ENCODE data around the gene SCN1A. TPM values are rescaled to one million over a fixed set of nuclear protein-coding genes. Genes with fewer than 3 reads are reported as not detected.
A peak's percentile ranks its signal among the peaks of the same experiment; 100 is the strongest.

SCN1A gene
- total RNA-seq, 1 donor from 2014 or later = not detected

DNA sequence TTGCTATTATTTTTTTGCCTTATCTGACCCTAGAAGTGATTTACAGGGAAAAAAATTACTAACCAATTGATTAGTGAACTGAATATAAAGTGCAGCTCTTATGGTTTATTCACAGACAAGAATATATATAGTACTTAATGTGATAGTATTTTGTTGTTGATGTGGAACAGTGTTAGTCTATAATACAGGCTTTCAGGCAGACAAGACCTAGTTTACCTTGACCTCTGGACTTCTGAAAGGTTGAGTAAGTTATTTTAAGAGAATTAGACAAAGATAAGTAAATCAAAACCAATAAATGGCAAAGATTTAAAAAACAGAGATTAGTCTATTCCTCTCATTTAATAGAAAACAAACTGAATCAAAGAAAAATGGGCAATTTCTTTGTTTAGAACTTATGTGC lies 46.0 kb downstream of the SCN1A start:
- no peak for DNase-seq (ENCODE audit: low read depth in 2 of 2)

DNA sequence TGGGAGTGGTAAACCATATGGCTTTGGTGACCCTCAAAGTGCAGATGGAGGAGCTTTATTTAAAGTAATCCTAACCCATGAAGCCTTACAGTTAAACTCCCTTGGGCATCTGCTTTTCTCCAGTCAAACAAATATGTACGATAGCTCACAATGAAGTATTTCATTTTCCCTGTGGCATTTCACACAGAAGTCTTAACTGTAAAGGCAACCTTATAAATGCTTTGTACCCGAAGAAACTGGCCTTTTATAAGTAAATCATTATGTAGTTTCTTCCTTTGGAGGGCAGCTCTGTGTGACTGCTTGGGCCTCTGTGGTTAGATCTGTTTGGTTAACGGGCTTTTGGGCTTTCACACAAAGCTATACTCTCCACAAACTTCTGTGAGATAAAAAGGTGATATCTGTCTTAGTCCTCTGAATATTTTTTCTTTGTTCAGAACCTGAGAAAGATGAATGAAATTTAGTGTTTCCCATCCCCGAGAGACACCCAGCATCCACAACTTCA lies 46.6 kb downstream of the SCN1A start:
- DNase-seq (ENCODE audit: low read depth in 2 of 2) = no peak

DNA sequence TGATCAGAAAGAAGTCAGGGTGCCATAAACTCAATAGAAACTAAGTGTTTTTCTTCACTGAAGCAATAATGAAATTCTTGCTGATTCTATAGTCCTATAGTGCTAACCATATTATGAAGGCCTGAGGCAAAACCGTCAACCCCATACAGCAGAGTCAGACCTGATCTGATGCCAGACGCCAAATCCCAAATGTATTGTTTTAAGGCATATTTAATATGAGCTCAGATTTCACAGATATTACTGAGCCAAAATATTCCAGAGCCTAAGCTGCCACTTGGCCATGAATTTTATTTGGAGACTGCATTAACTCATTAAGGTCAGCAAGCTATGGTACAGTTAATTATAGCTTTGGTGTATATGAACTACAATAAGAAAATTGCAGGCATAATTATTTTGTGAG lies 53.4 kb downstream of the SCN1A start:
- DNase-seq (ENCODE audit: low read depth in 2 of 2) = no peak

DNA sequence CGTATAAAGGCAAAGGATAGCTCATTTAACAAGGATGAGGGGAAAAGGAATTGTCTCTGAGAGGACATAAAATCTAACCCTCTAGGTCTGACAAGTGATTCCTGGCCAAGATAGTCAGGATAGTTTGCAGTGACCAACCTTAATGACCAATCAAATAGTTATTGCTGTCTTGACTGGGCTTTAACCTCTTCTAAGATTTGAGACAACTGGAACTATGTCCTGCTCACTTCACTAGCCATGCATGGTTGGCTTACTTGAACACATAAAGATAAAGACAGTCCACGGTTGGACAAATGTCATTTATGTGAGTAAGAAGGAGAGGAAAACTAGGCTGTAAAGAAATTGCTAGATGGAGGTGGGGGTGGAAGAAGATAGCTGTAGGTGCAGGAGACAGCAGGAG lies 53.8 kb downstream of the SCN1A start:
- DNase-seq (ENCODE audit: low read depth in 2 of 2) = no peak

DNA sequence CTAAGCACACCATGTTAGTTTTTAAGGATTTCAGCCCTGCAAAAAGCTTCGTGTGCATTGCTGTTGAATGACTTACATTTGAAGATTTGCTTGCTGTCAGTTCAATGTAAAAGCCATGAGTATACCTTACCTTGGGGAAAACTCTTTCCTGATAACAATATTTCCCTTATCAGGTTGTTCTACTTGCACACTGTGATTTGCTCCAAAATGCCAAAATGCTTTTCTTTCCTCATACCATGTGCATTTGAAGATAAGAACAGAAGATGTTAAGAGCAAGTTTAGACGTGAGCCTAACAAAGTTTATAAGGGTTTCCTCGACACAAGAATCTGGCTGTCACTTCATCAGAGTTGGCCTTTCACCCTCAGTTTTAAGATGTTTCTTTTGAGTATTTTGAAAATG lies 57.6 kb downstream of the SCN1A start:
- DNase-seq (ENCODE audit: low read depth in 2 of 2) = no peak

DNA sequence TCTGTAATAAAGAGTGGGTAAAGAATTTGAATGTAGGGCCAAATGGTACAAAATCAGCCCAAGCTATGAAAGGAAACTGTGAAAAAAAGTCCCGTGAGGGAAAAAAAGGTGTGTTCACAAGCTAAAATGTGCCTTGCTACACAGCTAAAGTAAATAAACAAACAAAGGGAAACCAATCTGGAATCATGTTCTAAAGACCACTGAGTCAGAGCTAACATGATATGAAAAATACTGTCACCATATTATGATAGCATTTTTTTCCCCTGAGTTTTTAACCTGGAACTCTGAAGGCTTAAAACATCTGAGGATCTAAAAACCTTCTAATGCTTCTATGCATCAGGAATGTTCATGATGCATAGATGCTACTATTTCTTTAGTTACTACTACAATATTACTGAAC lies 58.8 kb downstream of the SCN1A start:
- DNase-seq (ENCODE audit: low read depth in 2 of 2) = peak in 1 of 2 donors; percentile 44

DNA sequence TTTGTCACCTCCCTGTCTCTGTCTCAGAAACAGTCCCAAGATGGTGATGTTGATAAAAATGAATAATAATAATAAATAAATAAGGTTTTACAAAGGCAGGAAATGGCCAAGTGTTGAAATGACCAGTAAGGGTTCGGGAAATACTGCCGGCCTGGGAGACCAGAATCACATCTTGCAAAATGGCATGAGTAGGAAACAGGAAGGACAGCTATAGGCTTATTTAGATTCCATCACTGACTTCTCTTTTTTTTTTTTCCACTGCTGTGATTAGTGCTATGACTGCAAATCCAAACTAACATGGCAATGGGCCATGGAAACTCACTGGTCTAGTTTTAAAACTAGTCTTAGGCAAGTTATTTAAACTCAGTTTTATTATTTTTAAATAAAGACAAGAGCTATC lies 60.6 kb downstream of the SCN1A start:
- peak; percentile 47 to 71 for DNase-seq (ENCODE audit: low read depth in 2 of 2)

DNA sequence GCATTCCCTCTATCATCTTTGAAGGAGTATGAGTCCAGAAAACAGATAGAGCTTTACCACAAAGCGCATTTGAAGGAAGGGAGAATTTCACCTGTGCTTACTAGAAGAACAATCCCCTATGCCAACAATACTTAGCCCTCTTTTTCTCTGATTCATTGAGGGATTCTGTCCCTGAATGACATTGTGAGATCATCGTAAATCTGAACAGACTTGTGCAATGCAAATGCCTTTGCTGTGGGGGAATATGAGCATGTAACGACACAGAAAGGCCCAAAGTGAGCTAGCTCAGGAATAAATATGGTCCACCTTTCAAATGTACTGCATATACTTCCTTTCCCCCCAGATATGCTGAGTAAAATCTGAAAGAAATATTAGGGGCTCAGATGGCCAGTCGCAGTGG lies 67.6 kb downstream of the SCN1A start:
- DNase-seq (ENCODE audit: low read depth in 2 of 2) = no peak

DNA sequence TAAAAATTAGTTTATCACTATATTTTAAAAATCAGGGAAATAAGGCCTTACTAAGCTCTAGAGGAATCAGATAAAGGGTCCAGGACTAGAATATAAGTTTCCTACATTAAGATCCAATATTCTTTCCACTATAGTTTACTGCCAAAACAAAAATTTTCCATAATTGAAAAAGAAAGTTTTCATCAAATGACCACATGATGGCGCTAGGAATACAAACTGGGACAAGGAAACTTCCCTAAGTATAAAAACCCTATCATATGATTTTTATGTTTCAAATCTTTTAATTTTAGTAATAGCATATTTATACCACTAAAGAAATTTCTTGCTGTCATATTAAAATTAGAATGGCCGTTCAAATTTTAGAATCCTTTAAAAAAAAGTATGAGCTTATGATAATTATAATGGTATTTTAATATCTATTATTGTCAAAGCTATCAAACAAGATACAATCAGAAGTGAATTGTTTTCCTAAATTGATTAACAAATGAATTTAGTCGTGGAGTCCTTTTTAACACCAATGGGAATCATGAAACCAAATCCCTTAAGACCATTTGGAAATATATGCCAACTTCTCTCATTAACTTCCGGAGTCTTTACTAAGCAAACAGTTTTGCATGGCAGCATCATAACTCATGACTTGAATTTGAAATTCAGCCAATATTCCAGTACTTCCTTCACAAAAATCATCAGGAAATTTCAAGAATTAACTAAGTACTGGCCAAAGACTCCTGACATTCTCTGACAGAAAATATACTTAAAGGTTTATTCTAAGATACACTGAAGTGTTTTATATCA lies 70.3 kb downstream of the SCN1A start:
- DNase-seq (ENCODE audit: low read depth in 2 of 2) = peak; percentile 79 to 82

DNA sequence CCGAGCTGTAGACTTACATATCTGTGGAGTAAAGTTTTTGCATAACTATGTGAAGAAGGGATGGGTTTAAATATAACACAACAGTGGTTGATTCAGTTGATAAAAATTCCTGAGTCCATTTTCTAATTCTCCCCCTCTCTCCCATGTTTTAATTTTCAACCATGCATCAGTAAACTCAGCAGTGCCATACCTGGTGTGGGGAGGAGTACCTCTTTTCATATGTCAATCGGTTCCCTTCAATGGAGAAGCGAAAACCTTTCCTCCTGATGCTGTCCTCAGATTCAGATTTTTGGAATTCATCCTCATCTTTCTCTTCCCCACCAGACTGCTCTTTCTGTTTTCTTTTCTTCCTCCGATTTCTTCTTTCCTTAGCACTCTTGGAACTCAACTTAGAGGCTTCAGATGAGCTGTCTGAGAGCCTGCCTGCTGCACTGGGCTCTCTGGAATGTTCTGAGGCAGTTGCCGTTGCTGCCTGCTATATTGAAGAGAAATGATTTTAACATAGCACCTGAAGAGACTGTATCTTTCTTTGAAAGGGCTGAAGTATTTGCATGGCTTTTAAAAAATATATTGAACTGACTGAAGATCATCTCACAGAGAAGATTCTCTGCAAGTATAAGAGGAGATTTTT lies 82.9 kb downstream of the SCN1A start:
- no peak for DNase-seq (ENCODE audit: low read depth in 2 of 2)

DNA sequence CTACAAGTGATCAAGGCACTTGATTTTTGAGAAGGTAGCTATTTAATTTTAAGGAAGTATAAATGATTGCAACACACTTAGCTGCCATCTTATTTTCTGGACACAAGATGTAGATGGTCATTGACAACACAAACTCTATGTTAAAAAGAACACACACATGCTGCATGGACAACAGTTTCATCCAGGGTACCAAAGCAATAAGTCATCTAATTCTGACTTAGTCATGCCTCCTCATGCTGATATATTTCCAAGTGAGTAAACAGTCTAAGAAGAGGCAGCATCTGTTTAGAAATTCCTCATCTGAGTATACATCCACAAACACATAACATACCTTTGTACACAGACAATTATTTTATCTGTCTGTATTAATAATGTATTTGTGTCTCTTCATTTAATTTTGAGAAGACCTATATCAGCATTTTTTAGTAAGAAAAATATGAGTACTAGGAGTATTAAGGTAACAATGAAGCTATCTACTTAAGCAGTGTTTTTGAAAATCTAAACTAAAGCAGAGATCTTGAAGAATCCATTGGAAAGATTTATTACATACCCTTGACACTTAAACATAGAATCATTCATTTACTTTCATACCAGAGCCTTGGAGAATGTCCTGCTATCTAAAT lies 84.9 kb downstream of the SCN1A start:
- DNase-seq (ENCODE audit: low read depth in 2 of 2) = no peak

DNA sequence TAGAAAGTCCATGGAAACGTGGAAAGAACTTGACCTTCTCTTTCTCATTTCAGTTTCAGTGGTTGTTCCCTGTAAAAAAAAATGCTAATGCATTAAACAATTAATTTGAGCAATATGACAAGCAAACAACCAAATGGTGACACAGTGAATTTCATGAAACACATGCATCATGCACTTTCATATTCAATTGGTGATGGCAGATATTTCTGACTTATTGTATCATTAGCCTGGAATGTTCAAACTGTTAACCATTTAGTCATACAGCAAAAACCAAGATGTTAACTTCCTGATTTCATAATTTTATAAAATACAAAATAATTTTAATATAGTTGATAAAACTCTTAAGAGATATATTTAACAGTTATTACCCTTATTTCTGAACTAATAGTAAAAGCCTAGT lies 85.5 kb downstream of the SCN1A start:
- DNase-seq (ENCODE audit: low read depth in 2 of 2) = no peak

DNA sequence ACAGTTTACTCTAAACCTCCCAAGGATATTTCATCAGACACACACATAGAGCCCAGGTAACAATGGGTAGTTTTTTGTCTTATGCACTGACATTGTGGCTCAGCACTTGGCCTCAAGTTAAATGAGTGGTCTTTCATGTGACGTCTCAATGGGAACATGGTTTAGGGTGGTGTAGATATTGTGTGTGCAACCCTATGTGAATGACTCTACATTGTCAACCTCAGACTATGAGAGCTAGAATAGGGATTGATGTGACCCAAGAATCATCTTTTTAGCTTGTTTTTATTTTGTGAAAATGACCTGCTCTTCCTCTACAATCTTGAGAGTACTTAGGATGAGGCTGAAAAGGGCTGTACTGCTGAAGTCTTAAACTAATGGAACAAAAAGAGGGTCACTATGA lies 86.2 kb downstream of the SCN1A start:
- DNase-seq (ENCODE audit: low read depth in 2 of 2) = no peak

DNA sequence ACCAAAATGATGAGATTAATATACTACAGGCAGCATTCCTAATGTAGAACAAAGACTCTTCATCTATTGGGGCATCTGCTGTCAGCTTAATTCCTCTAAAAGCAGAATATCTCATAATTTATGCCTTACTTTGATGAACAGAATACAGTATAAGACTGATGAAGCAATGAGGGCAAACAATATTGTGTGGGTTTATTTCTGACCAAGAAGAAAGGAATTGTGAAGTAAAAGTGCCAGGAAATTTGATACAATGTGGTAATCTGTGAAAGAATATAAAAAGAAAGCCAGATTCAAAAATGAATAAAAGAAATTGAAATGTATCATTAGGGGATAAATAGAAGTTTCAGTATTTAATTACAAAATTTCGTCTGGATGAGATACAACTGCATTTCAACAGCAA lies 95.5 kb downstream of the SCN1A start:
- no peak for DNase-seq (ENCODE audit: low read depth in 2 of 2)

DNA sequence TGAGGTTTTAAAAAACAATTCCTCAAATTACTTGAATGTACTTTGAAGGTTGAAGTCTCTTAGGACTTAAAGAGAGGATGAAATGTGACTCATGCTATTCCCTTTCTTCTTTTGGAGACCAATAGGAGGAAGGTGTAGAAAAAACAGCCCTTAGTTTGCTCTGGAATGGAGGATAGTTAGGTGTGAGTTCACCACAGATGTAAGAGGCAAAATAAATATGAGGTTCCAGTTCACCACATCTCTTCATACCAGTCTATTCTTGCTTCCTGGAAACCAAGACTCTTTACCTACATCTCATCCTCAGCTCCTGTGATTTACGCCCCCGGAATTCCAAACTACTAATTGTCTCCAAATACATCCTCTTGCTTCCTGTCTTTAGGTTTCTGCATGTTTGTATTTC lies 96.8 kb downstream of the SCN1A start:
- DNase-seq (ENCODE audit: low read depth in 2 of 2) = no peak

DNA sequence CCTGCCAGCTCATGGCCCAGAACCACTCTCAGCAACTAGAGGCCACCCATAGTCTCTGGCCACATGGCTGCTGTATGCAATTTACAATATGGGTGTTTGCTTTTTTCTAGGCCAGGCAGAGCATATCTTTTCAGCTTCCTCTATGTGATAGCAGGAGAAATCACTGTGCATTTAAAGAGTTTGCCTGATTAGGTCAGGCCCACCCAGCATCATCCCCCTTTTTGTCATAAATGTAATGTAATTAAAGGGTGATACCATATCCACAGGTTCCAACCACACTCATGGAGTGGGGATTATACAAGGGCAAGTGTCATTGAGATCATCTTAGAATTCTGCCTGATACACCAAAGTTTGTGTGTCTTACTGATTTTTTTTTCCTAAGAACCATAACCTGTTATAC lies 102.5 kb downstream of the SCN1A start:
- no peak for DNase-seq (ENCODE audit: low read depth in 2 of 2)

DNA sequence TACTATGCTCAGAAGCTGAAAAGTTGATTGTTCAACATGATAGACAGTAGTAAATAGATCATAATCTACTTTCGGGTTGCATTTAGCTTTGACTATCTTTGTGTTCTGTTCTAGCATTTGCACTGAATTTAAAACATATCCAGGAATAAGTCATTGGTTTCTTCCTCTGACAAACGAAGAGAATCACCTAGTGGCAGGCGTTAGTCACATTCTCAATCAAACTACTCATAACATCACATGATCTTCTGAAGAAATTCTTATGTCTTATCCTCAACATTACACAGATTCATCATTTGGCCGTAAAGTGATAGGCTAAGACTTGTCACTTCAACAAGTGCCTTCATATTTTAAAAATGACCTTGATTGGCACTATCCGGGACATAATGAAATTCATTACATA lies 110.6 kb downstream of the SCN1A start:
- no peak for DNase-seq (ENCODE audit: low read depth in 2 of 2)

DNA sequence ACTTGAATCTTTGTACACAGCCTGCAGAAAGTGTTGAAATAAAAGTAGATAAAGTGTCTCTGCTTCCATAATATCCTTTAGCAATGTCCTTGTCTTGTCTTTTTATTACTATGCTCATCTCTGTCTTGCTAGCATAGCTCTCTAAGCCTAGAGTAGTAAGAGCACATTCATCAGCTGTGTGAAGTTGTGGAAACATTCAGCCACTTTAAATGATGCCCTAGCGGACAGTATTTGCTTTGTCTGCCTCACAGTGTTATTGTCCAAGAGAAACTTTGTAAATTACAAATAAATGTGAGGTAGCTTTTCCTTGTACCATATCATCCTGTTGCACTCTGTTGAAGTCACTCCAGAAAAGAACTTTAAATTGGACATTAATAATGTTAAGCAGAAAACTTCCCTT lies 113.9 kb downstream of the SCN1A start:
- DNase-seq (ENCODE audit: low read depth in 2 of 2) = no peak

DNA sequence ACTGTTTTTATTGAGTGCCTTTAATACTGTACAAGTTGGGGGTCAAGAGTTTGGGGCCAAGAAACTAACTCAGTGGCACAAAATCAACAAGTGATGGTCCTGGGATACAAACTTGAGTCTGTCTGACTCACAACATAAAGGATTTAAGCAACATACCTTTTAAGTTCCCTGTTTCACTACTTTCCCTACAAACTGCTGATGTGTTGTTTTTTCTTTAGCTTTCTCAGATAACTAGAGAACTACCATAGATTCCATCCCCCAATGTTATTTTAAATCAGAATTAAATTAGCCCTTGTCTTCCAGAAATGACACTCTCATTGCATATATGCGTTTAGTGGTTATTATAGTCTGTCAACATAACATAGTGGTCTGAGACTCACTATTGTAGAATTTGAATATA lies 116.2 kb downstream of the SCN1A start:
- DNase-seq (ENCODE audit: low read depth in 2 of 2) = no peak

DNA sequence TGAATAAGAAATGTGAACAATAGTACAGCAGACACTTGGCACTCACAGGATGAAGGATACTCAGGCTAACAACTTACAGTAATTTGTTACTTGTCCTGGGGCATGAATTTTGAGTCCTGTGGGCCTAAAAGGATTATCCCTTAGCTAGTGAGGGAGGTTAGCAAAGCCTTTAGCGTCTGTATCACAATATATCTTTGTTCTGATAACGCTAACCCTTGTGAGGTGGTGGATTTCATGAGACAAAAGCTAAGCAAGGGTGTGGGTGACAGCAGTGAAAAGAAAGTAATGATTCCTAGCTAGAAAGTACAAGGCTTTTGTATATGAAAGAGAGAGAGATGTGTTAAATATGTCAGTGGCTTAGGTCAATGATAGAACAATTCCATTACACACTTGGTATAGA lies 127.4 kb downstream of the SCN1A start:
- DNase-seq (ENCODE audit: low read depth in 2 of 2) = no peak

DNA sequence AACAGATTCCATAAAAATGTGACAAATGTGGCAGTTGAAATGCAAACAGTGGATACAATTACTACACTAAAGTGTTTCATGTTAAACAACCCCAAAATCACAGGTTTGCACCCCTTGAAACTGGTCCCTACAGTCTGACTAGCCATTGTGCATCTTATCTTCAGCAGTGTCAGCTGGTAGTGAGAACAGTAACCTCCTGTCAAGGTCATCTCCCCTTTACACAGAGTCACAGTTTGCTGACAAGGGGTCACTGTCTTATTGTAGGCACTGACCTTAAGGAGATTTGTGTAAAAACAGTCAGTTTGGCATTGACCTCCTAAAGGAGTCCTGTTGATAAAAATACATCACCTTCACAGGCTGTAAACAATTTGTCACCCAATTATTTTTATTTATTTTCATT lies 137.0 kb downstream of the SCN1A start:
- DNase-seq (ENCODE audit: low read depth in 2 of 2) = no peak

DNA sequence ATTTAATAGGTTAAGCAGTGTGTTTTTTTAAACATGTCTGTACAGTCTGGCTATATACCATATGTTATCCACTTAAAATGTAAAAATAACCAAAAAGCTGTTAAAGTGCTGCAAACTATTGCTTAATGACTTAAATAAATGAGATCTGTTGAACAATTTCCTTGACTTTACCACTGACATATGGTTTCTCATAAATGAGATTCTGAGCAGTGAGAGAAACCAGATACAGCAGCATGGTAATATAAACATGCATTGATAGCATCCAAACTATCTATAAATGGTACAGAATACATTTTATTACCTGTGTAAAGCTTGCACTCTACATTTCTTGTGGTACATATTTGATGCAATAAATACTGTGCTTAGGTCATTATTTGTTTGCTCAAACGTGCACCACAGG lies 138.0 kb downstream of the SCN1A start:
- no peak for DNase-seq (ENCODE audit: low read depth in 2 of 2)

DNA sequence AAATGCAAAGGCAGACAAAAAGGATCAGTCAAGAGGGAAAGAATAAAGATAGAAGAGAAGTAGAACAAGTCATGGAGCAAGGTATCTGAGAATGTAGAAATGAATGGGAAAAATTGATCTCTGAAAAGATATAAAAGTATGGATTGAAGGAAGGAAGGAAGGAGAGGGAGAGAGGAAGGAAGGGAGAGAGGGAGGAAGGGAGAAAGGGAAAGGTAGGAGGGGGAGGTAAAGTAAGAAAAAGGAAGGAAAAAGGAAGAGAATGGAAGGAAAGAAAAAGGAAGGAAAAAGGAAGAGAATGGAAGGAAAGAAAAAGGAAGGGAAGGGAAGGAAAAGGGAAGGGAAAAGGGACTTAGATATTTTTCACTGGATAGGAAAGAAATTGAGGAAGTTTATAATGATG lies 142.7 kb downstream of the SCN1A start:
- no peak for DNase-seq (ENCODE audit: low read depth in 2 of 2)

Measured in lung microvascular endothelial cell (primary cell).